CD14-positive monocyte (primary cell): ENCODE data around the gene STYXL2. TPM values are rescaled to one million over a fixed set of nuclear protein-coding genes. Genes with fewer than 3 reads are reported as not detected.

ENCODE experiments used
- DNase-seq, 3 donors: peaks; one replicate each; pipeline ENCODE4 v3.0.0-alpha.2; 2011 to 2022
- H2AFZ ChIP-seq: 2 replicates; pipeline ENCODE4 v1.6.0; 2012; ENCODE audit warnings: mild to moderate bottlenecking, low read depth, low read length, inconsistent platforms; ENCODE audit not compliant: insufficient read depth, poor library complexity, severe bottlenecking
- H3K27ac ChIP-seq, 2 donors: 1 replicate in 1 of 2; 2 replicates in 1 of 2; pipeline ENCODE4 v1.5.1; 2012 to 2013; ENCODE audit warnings: low read length in 2 of 2, control low read depth in 1 of 2, inconsistent platforms in 1 of 2, low read depth in 1 of 2, mild to moderate bottlenecking in 1 of 2
- H3K27me3 ChIP-seq, 2 donors: one replicate each; pipeline versions ENCODE4 v1.6.0 to v1.6.1; 2011 to 2013; ENCODE audit warnings: low read length in 2 of 2; ENCODE audit not compliant: control insufficient read depth in 2 of 2, insufficient read depth in 2 of 2
- H3K36me3 ChIP-seq, 2 donors: replicated peaks in 1 of 2; 1 replicate in 1 of 2; 2 replicates in 1 of 2; pipeline versions ENCODE4 v1.5.1 to v1.6.1; 2012 to 2013; ENCODE audit warnings: low read length in 2 of 2, control low read depth in 1 of 2, inconsistent platforms in 1 of 2, mild to moderate bottlenecking in 1 of 2; ENCODE audit not compliant: insufficient read depth in 2 of 2, control insufficient read depth in 1 of 2
- H3K4me1 ChIP-seq, 2 donors: 1 replicate in 1 of 2; 2 replicates in 1 of 2; pipeline versions ENCODE4 v1.5.1 to v1.6.1; 2012 to 2013; ENCODE audit warnings: low read length in 2 of 2, control low read depth in 1 of 2, inconsistent platforms in 1 of 2, mild to moderate bottlenecking in 1 of 2, moderate library complexity in 1 of 2; ENCODE audit not compliant: insufficient read depth in 2 of 2, control insufficient read depth in 1 of 2
- H3K4me2 ChIP-seq: replicated peaks from 2 replicates; pipeline ENCODE3; 2012; ENCODE audit warnings: low read length, moderate library complexity, mild to moderate bottlenecking; ENCODE audit not compliant: poor library complexity, severe bottlenecking; ENCODE audit errors: extremely low read depth
- H3K4me3 ChIP-seq, 3 experiments: fragments of 200-600 bp in 1 of 3; sonication (generic) in 1 of 3; replicated peaks in 1 of 3; 1 replicate in 2 of 3; 2 replicates in 1 of 3; pipeline ENCODE4 v1.5.1; 2011 to 2013; ENCODE audit warnings: low read length in 3 of 3, mild to moderate bottlenecking in 3 of 3, control low read depth in 2 of 3, low read depth in 2 of 3, inconsistent platforms in 1 of 3, moderate library complexity in 1 of 3
- H3K79me2 ChIP-seq: 2 replicates; pipeline ENCODE4 v1.6.0; 2012; ENCODE audit warnings: mild to moderate bottlenecking, control low read depth, inconsistent platforms, low read length, moderate library complexity; ENCODE audit not compliant: insufficient read depth
- H3K9ac ChIP-seq: 2 replicates; pipeline ENCODE4 v1.6.0; 2017; ENCODE audit warnings: low read length, mild to moderate bottlenecking; ENCODE audit not compliant: insufficient read depth, poor library complexity, severe bottlenecking
- H3K9me3 ChIP-seq, 2 donors: replicated peaks in 1 of 2; 1 replicate in 1 of 2; 2 replicates in 1 of 2; pipeline versions ENCODE4 v1.5.1 to v1.6.1; 2012 to 2013; ENCODE audit warnings: low read length in 2 of 2, control low read depth in 1 of 2; ENCODE audit not compliant: control insufficient read depth in 1 of 2, insufficient read depth in 1 of 2
- H4K20me1 ChIP-seq: 2 replicates; pipeline ENCODE4 v1.6.0; 2012; ENCODE audit warnings: mild to moderate bottlenecking, low read length, control low read depth, moderate library complexity; ENCODE audit not compliant: insufficient read depth
- H3K27ac Mint-ChIP-seq, 7 donors: one replicate each; pipeline ENCODE4 v1.8.0; 2020; ENCODE audit warnings: mild to moderate bottlenecking in 7 of 7, mixed read lengths in 7 of 7, moderate library complexity in 6 of 7, inconsistent platforms in 2 of 7
- H3K27me3 Mint-ChIP-seq, 3 donors: one replicate each; pipeline ENCODE4 v1.8.0; 2021 to 2022; ENCODE audit warnings: low read depth in 3 of 3, mild to moderate bottlenecking in 3 of 3, mixed read lengths in 3 of 3, moderate library complexity in 3 of 3, inconsistent platforms in 1 of 3
- H3K36me3 Mint-ChIP-seq, 2 donors: one replicate each; pipeline ENCODE4 v1.8.0; 2020; ENCODE audit warnings: mixed read lengths in 2 of 2, inconsistent platforms in 1 of 2, mild to moderate bottlenecking in 1 of 2
- H3K4me1 Mint-ChIP-seq: one replicate; pipeline ENCODE4 v1.8.0; 2020; ENCODE audit warnings: mild to moderate bottlenecking, mixed read lengths
- H3K4me3 Mint-ChIP-seq, 2 donors: one replicate each; pipeline ENCODE4 v1.8.0; 2020; ENCODE audit warnings: mild to moderate bottlenecking in 2 of 2, mixed read lengths in 2 of 2, moderate library complexity in 1 of 2
- H3K9me3 Mint-ChIP-seq, 7 donors: one replicate each; pipeline ENCODE4 v1.8.0; 2020 to 2022; ENCODE audit warnings: mixed read lengths in 7 of 7, mild to moderate bottlenecking in 6 of 7, moderate library complexity in 6 of 7, inconsistent platforms in 2 of 7
- WGBS: methylation state at CpG from one replicate; pipeline ENCODE4 v1.1.5; 2013; ENCODE audit warnings: missing lambda C conversion rate; ENCODE audit not compliant: insufficient coverage; 5-methylcytosine and 5-hydroxymethylcytosine counted together
- intact Hi-C, 2 donors: fragments of 100-400 bp; cut with micrococcal nuclease; formaldehyde crosslinking; loops; one replicate each; pipeline versions ENCODE4 v1.15.0 to v1.15.1; 2023
- polyA plus RNA-seq, 3 donors: library from polyadenylated mRNA; depleted of rRNA in 1 of 3; unstranded in 2 of 3; stranded (reverse) in 1 of 3; fragments of 300-500 nt in 2 of 3; fragments of >200 nt in 1 of 3; fragmentation: Illumina TruSeq in 2 of 3; gene quantifications; 1 replicate in 2 of 3; 2 replicates in 1 of 3; pipeline ENCODE4 v1.2.3, GENCODE V29; 2012 to 2021
- TF ChIP-seq, protein P1 (sequence below): fragments of 200-600 bp; IDR thresholded peaks from one replicate; pipeline ENCODE4 v1.8.0; 2022; ENCODE audit warnings: antibody characterized with exemption, mild to moderate bottlenecking

The STYXL2 gene
- polyA plus RNA-seq, 3 donors = not detected

DNA sequence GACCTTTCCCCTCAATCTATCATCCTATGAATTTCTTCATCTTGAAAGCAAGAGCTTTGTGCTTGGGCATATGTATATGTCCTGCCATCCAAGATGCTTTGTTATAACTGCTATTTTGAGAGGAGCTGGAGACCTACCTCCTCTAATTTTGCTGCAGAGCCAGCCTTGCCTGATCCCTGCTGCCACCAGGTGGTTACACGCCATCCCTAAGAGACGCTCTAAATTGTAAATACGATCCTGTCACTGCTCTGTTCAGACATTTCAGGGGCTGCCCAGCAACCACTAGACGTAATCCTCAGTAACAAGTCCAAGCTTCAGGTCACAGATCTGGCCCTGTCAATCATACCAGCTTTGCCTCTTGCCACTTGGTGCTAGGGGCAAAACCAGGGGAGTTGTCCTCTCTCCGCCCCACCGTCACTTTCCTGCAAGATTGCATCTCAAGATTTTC lies 36.6 kb upstream of the STYXL2 start:
- intact Hi-C loops = loop anchor here in 1 of 2 donors (10.0 kb wide), 2 partner anchors 172 to 1132 kb away; no protein-coding TSS in a partner anchor
- H3K4me3 Mint-ChIP-seq = no peak overlapping the region
- H4K20me1 ChIP-seq = no peaks in the 10 kb centered on the region
- H3K27me3 ChIP-seq = no peaks in the 10 kb centered on the region
- H3K36me3 Mint-ChIP-seq = no peaks in the 10 kb centered on the region
- H3K4me2 ChIP-seq = no peak overlapping the region
- H2AFZ ChIP-seq = no peak overlapping the region
- no peak overlapping the region for H3K4me3 ChIP-seq
- peaks cover 8% of the 10 kb centered on the region for H3K4me1 Mint-ChIP-seq
- H3K9ac ChIP-seq = no peak overlapping the region
- 44% methylated on average over 6 of the region's 6 CpGs for WGBS
- H3K36me3 ChIP-seq = no peaks in the 10 kb centered on the region
- TF ChIP-seq, protein P1, sequence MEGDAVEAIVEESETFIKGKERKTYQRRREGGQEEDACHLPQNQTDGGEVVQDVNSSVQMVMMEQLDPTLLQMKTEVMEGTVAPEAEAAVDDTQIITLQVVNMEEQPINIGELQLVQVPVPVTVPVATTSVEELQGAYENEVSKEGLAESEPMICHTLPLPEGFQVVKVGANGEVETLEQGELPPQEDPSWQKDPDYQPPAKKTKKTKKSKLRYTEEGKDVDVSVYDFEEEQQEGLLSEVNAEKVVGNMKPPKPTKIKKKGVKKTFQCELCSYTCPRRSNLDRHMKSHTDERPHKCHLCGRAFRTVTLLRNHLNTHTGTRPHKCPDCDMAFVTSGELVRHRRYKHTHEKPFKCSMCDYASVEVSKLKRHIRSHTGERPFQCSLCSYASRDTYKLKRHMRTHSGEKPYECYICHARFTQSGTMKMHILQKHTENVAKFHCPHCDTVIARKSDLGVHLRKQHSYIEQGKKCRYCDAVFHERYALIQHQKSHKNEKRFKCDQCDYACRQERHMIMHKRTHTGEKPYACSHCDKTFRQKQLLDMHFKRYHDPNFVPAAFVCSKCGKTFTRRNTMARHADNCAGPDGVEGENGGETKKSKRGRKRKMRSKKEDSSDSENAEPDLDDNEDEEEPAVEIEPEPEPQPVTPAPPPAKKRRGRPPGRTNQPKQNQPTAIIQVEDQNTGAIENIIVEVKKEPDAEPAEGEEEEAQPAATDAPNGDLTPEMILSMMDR = no peak
- no peaks in the 10 kb centered on the region for H3K9me3 ChIP-seq
- H3K4me1 ChIP-seq = peaks cover 4 to 6% of the 10 kb centered on the region in 2 donors
- H3K79me2 ChIP-seq = no peaks in the 10 kb centered on the region
- H3K27ac ChIP-seq = peak overlapping the region in 1 of 2 donors; percentile 14
- DNase-seq = no peak
- H3K27me3 Mint-ChIP-seq = peaks cover 1 to 4% (median 3%) of the 10 kb centered on the region in 3 donors
- H3K9me3 Mint-ChIP-seq = no peaks in the 10 kb centered on the region
- no peak overlapping the region for H3K27ac Mint-ChIP-seq

DNA sequence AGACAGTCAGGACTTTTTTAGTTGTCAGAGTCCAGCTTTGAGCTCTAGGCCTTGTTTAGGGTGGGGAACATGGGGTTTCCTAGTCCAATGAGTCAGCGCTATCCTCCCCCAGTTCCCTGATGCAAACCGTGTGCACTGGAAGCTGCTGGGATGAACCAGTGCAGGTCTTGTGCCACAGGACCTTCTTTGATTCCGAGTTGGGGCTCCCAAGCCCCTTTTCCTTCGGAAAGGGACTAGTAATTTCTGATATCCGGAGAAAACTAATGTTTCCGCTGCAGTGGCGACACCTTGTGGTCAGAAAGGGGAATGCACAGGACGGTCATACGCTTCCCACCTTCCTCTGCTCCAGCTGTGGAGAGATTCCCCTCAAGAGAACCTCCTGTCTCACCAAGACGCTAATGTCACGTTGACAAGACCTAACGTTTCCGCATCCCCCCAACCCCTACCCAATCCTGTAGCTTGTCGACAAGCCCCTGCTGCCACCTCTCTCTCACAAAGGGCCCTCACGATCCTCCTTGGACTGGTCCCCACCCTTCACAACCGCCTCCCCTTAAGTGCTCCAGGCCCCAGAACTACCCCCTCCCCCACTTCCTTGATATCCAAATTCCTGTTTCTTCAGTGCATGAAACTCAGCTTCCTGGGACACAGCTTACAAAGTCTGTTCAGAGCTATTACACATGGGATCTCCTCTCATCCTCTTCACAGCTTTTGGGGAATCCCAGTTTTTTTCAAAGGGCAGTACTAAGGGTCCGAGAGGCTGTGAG lies 34.6 kb upstream of the STYXL2 start:
- Histone ChIP-seq H3K27ac (no peak overlapping the region), H3K4me2 (peak overlapping the region; percentile 54), H2AFZ (peak overlapping the region; percentile 62), H3K36me3 (no peaks in the 10 kb centered on the region), H3K9ac (no peak overlapping the region), H3K9me3 (no peaks in the 10 kb centered on the region), H4K20me1 (no peaks in the 10 kb centered on the region), H3K27me3 (no peaks in the 10 kb centered on the region), H3K4me1 (peaks cover 4 to 6% of the 10 kb centered on the region in 2 donors), H3K79me2 (no peaks in the 10 kb centered on the region), H3K4me3 (peak overlapping the region in 1 of 3 experiments; percentile 26)
- WGBS = 19% methylated on average over 16 of the region's 17 CpGs
- Mint-ChIP-seq H3K9me3 (peaks cover 0 to 2% (median 0%) of the 10 kb centered on the region in 7 donors), H3K27ac (no peak overlapping the region), H3K4me1 (peaks cover 8% of the 10 kb centered on the region), H3K27me3 (peaks cover 3 to 5% (median 4%) of the 10 kb centered on the region in 3 donors), H3K4me3 (peak overlapping the region; percentile 10 to 46), H3K36me3 (no peaks in the 10 kb centered on the region)
- DNase-seq = peak; percentile 38 to 55 (median 50)
- intact Hi-C loops = loop anchor here (2.0 to 10.0 kb wide), 3 partner anchors 148 to 1134 kb away; no protein-coding TSS in a partner anchor
- TF ChIP-seq, protein P1 = peak; percentile 94
